Measurements from ENCODE around the gene PTPRK.

The PTPRK gene

DNA sequence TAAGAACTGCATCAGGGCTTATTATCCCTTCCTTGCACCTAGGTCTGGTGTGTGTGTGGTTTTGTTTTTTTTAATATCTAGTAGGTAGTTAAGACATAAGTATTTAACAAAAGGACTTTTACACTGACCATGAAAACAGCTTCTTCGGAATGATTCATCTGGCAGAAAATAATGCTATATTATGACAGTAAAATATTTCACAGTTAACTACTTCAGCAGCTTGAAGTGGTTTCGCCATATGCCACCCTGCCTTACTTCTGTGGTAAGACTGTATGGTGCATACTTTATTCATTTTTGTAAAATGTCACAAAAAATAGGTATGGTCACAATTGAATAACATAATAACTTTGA is 858 bp upstream of the PTPRK start:
- Histone ChIP-seq H3K14ac (ENCODE audit: low read length) (peak overlapping the region; percentile 60), H3K9me3 (ENCODE audit: insufficient read depth, low read depth, low read length) (no peaks in the 10 kb centered on the region), H4K91ac (ENCODE audit: low read depth, low read length) (no peak overlapping the region), H4K12ac (ENCODE audit: low read depth, low read length) (no peak overlapping the region), H4K8ac (ENCODE audit: low read depth, low read length) (no peak overlapping the region), H3K4me2 (ENCODE audit: low read length) (peak overlapping the region; percentile 79), H3K4ac (ENCODE audit: low read depth, low read length) (no peak overlapping the region), H3K23ac (ENCODE audit: low read length) (no peak overlapping the region), H3K9ac (ENCODE audit: low read length) (no peak overlapping the region), H3K79me1 (ENCODE audit: low read length) (peaks cover 15% of the 10 kb centered on the region), H3K27ac (ENCODE audit: low read depth, low read length) (peak overlapping the region; percentile 76), H2BK12ac (ENCODE audit: low read length) (no peak overlapping the region), H3K27me3 (ENCODE audit: insufficient read depth, low read length) (no peaks in the 10 kb centered on the region), H3K4me1 (ENCODE audit: control insufficient read depth in 1 of 2, insufficient read depth in 2 of 2, low read length in 2 of 2) (peaks cover 3 to 7% of the 10 kb centered on the region in 2 experiments), H2BK5ac (ENCODE audit: low read depth, low read length, poor library complexity) (no peak overlapping the region), H3K79me2 (ENCODE audit: control insufficient read depth, insufficient read depth, low read length, poor library complexity) (peaks cover 13% of the 10 kb centered on the region), H3K4me3 (ENCODE audit: low read depth, low read length) (peak overlapping the region; percentile 88), H3K18ac (ENCODE audit: low read length) (no peak overlapping the region), H2AFZ (ENCODE audit: insufficient read depth, low read length, poor library complexity) (no peak overlapping the region), H3K36me3 (ENCODE audit: control insufficient read depth in 1 of 2, insufficient read depth in 2 of 2, low read length in 2 of 2) (no peaks in the 10 kb centered on the region), H2AK5ac (ENCODE audit: low read length) (no peak overlapping the region), H2BK120ac (ENCODE audit: insufficient read depth, low read length, poor library complexity) (no peak overlapping the region)
- no CpG with 5 or more reads among the region's 2 CpGs for WGBS (ENCODE audit: extremely low coverage, insufficient coverage, insufficient read length)
- no peak for DNase-seq

DNA sequence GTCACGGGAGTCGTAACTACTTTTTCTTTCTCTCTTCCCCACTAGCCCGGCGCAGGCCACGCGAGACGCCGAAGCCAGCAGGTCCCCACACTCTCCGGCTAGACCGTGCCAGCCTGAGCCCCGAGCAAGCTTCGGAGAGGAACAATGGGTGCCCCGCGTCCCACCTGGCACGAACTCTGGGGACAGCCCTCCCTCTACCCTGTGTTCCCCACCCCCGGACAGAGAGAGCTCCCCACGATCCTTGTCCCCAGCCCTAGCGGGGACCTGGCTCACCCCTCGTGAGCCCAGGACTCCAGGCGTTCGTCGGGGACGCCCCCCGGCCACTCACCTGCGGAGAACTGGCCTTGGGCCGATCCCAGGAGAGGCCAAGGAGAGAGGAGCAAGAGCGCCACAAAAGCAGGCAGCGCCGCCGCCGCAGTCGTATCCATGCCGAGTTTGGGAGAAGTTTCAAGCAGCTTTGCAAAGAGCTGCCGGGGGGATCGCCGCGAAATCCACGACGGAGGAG is 416 bp downstream of the PTPRK start:
- H4K8ac ChIP-seq (ENCODE audit: low read depth, low read length) = peak overlapping the region; percentile 81
- peak overlapping the region; percentile 88 for H4K91ac ChIP-seq (ENCODE audit: low read depth, low read length)
- peak overlapping the region; percentile 65 for H3K4ac ChIP-seq (ENCODE audit: low read depth, low read length)
- H3K36me3 ChIP-seq (ENCODE audit: control insufficient read depth in 1 of 2, insufficient read depth in 2 of 2, low read length in 2 of 2) = no peaks in the 10 kb centered on the region
- H3K9ac ChIP-seq (ENCODE audit: low read length) = peak overlapping the region; percentile 84
- peak overlapping the region; percentile 62 for H3K14ac ChIP-seq (ENCODE audit: low read length)
- H2BK5ac ChIP-seq (ENCODE audit: low read depth, low read length, poor library complexity) = peak overlapping the region; percentile 93
- H3K4me3 ChIP-seq (ENCODE audit: low read depth, low read length) = peak overlapping the region; percentile 93
- peak in 1 of 2 donors; percentile 65 for DNase-seq
- peak overlapping the region; percentile 99 for H2AFZ ChIP-seq (ENCODE audit: insufficient read depth, low read length, poor library complexity)
- no peaks in the 10 kb centered on the region for H3K27me3 ChIP-seq (ENCODE audit: insufficient read depth, low read length)
- peaks cover 15% of the 10 kb centered on the region for H3K79me1 ChIP-seq (ENCODE audit: low read length)
- H2AK5ac ChIP-seq (ENCODE audit: low read length) = no peak overlapping the region
- H2BK120ac ChIP-seq (ENCODE audit: insufficient read depth, low read length, poor library complexity) = peak overlapping the region; percentile 94
- H3K4me1 ChIP-seq (ENCODE audit: control insufficient read depth in 1 of 2, insufficient read depth in 2 of 2, low read length in 2 of 2) = peaks cover 3 to 7% of the 10 kb centered on the region in 2 experiments
- peaks cover 13% of the 10 kb centered on the region for H3K79me2 ChIP-seq (ENCODE audit: control insufficient read depth, insufficient read depth, low read length, poor library complexity)
- H3K23ac ChIP-seq (ENCODE audit: low read length) = no peak overlapping the region
- peak overlapping the region; percentile 93 for H4K12ac ChIP-seq (ENCODE audit: low read depth, low read length)
- peak overlapping the region; percentile 71 for H2BK12ac ChIP-seq (ENCODE audit: low read length)
- H3K18ac ChIP-seq (ENCODE audit: low read length) = peak overlapping the region; percentile 89
- H3K27ac ChIP-seq (ENCODE audit: low read depth, low read length) = peak overlapping the region; percentile 84
- H3K9me3 ChIP-seq (ENCODE audit: insufficient read depth, low read depth, low read length) = no peaks in the 10 kb centered on the region
- H3K4me2 ChIP-seq (ENCODE audit: low read length) = peak overlapping the region; percentile 97
- WGBS (ENCODE audit: extremely low coverage, insufficient coverage, insufficient read length) = no CpG with 5 or more reads among the region's 39 CpGs

DNA sequence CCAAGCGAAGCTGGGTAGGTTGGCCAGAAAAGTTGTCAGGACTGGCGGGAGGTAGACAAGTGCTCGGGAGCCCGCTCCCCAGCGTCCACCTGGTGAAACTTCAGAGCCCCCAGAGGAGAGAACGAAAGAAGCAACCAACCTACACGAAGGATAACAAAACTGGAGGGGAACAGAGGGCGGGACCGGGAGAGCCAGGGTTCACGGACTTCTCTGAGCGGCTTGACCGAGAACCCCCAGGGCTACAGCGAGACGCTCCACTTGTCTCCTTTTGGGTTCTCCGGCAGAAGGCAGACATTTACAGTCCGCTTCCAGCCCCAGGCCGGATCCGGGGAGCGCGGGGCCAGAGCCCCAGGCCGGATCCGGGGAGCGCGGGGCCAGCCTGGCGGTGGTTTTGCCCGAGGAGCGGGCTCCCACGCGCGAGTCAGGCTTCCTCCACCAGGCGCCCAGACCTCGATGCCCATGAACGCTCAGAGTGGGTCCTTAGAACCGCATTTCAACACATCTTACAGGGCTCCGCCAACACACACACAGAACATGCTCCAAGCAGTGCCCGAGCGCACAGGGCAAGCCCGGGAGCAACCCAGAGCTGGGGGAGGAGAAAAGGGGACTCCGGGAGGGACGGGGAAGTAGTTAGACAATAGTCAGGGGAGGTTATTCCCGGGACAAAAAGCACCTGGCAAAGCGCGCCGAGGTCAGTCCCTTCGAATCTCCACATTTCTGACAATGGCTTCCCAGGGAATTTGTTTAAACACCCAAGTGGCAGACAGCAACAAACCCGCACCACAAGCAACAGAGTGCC is 1.1 kb downstream of the PTPRK start:
- Histone ChIP-seq H3K79me2 (ENCODE audit: control insufficient read depth, insufficient read depth, low read length, poor library complexity) (peaks cover 13% of the 10 kb centered on the region), H2AFZ (ENCODE audit: insufficient read depth, low read length, poor library complexity) (peak overlapping the region; percentile 99), H3K14ac (ENCODE audit: low read length) (peak overlapping the region; percentile 62), H2AK5ac (ENCODE audit: low read length) (no peak overlapping the region), H3K4me2 (ENCODE audit: low read length) (peak overlapping the region; percentile 97), H3K79me1 (ENCODE audit: low read length) (peaks cover 15% of the 10 kb centered on the region), H3K27ac (ENCODE audit: low read depth, low read length) (peak overlapping the region; percentile 84), H3K23ac (ENCODE audit: low read length) (no peak overlapping the region), H3K36me3 (ENCODE audit: control insufficient read depth in 1 of 2, insufficient read depth in 2 of 2, low read length in 2 of 2) (no peaks in the 10 kb centered on the region), H2BK12ac (ENCODE audit: low read length) (no peak overlapping the region), H3K9ac (ENCODE audit: low read length) (peak overlapping the region; percentile 84), H3K4ac (ENCODE audit: low read depth, low read length) (peak overlapping the region; percentile 65), H3K4me3 (ENCODE audit: low read depth, low read length) (peak overlapping the region; percentile 93), H4K91ac (ENCODE audit: low read depth, low read length) (peak overlapping the region; percentile 88), H4K12ac (ENCODE audit: low read depth, low read length) (peak overlapping the region; percentile 93), H3K4me1 (ENCODE audit: control insufficient read depth in 1 of 2, insufficient read depth in 2 of 2, low read length in 2 of 2) (peaks cover 3 to 7% of the 10 kb centered on the region in 2 experiments), H2BK120ac (ENCODE audit: insufficient read depth, low read length, poor library complexity) (peak overlapping the region; percentile 94), H3K27me3 (ENCODE audit: insufficient read depth, low read length) (no peaks in the 10 kb centered on the region), H3K18ac (ENCODE audit: low read length) (peak overlapping the region; percentile 89), H3K9me3 (ENCODE audit: insufficient read depth, low read depth, low read length) (no peaks in the 10 kb centered on the region), H2BK5ac (ENCODE audit: low read depth, low read length, poor library complexity) (peak overlapping the region; percentile 93), H4K8ac (ENCODE audit: low read depth, low read length) (peak overlapping the region; percentile 39)
- no CpG with 5 or more reads among the region's 46 CpGs for WGBS (ENCODE audit: extremely low coverage, insufficient coverage, insufficient read length)
- DNase-seq = peak; percentile 51 to 58

DNA sequence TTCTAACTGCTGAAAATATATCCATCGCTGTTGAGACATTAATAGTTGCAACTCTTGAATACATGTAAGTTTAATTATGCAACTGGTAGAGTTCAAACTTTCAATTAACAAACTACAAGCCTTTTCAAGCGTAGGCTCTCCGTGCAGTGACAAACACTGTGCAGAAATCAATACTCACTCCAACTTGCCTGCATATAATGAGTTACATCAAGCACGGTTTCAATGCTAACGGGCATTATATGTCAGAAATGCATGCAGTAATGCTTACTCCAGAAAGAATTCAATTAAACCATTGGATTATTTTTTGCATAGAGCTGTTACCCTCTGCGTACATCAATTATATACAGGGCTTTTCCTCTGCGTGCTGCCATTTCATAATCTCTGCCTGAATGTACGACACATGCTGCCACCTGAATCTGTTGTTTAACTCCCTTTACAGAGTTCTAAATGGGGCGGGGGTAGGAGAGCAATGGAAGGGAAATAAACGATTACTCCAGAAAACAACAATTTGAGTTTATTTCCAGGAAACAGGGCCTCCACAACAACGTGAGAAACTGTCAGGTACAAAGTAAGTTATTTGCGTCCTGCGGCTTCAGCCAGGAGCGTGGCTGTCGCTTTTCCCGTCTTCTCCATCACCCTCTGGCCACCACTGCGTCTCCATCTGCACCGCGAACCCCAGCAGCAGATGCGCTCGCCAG is 1.8 kb downstream of the PTPRK start:
- no peak overlapping the region for H3K4ac ChIP-seq (ENCODE audit: low read depth, low read length)
- H3K14ac ChIP-seq (ENCODE audit: low read length) = no peak overlapping the region
- H4K8ac ChIP-seq (ENCODE audit: low read depth, low read length) = no peak overlapping the region
- no peak overlapping the region for H4K12ac ChIP-seq (ENCODE audit: low read depth, low read length)
- no CpG with 5 or more reads among the region's 21 CpGs for WGBS (ENCODE audit: extremely low coverage, insufficient coverage, insufficient read length)
- peak overlapping the region; percentile 56 for H3K18ac ChIP-seq (ENCODE audit: low read length)
- peak overlapping the region; percentile 93 for H3K4me3 ChIP-seq (ENCODE audit: low read depth, low read length)
- no peak overlapping the region for H2AK5ac ChIP-seq (ENCODE audit: low read length)
- H3K4me2 ChIP-seq (ENCODE audit: low read length) = peak overlapping the region; percentile 97
- peaks cover 3 to 7% of the 10 kb centered on the region in 2 experiments for H3K4me1 ChIP-seq (ENCODE audit: control insufficient read depth in 1 of 2, insufficient read depth in 2 of 2, low read length in 2 of 2)
- peaks cover 13% of the 10 kb centered on the region for H3K79me2 ChIP-seq (ENCODE audit: control insufficient read depth, insufficient read depth, low read length, poor library complexity)
- H2AFZ ChIP-seq (ENCODE audit: insufficient read depth, low read length, poor library complexity) = no peak overlapping the region
- no peak overlapping the region for H3K23ac ChIP-seq (ENCODE audit: low read length)
- H4K91ac ChIP-seq (ENCODE audit: low read depth, low read length) = no peak overlapping the region
- H3K9me3 ChIP-seq (ENCODE audit: insufficient read depth, low read depth, low read length) = no peaks in the 10 kb centered on the region
- H3K79me1 ChIP-seq (ENCODE audit: low read length) = peaks cover 15% of the 10 kb centered on the region
- no peaks in the 10 kb centered on the region for H3K27me3 ChIP-seq (ENCODE audit: insufficient read depth, low read length)
- no peak overlapping the region for H2BK5ac ChIP-seq (ENCODE audit: low read depth, low read length, poor library complexity)
- peak overlapping the region; percentile 82 for H3K9ac ChIP-seq (ENCODE audit: low read length)
- no peak overlapping the region for H2BK120ac ChIP-seq (ENCODE audit: insufficient read depth, low read length, poor library complexity)
- no peaks in the 10 kb centered on the region for H3K36me3 ChIP-seq (ENCODE audit: control insufficient read depth in 1 of 2, insufficient read depth in 2 of 2, low read length in 2 of 2)
- DNase-seq = no peak
- no peak overlapping the region for H2BK12ac ChIP-seq (ENCODE audit: low read length)
- no peak overlapping the region for H3K27ac ChIP-seq (ENCODE audit: low read depth, low read length)
